ENCODE data around the gene SPOCK2. TPM values are rescaled to one million over a fixed set of nuclear protein-coding genes. Genes with fewer than 3 reads are reported as not detected.

SPOCK2 gene
- total and polyA plus RNA-seq, 9 donors: 1.4 to 77.7 (median 8.7) TPM

- no peaks in the 10 kb centered on the region for H3K27me3 ChIP-seq
- H3K36me3 ChIP-seq: no peaks in the 10 kb centered on the region
- DNase-seq: no peak
- 80 to 82% (median 81%) methylated on average over 5 of the region's 5 CpGs for WGBS, 3 donors
- H3K9me3 ChIP-seq: no peaks in the 10 kb centered on the region
- H3K4me3 ChIP-seq: no peak overlapping the region
- no peak overlapping the region for H3K27ac ChIP-seq
- no peak for TF ChIP-seq POLR2A (IDR thresholded peaks at IDR 0.05)
- TF ChIP-seq, protein P1, sequence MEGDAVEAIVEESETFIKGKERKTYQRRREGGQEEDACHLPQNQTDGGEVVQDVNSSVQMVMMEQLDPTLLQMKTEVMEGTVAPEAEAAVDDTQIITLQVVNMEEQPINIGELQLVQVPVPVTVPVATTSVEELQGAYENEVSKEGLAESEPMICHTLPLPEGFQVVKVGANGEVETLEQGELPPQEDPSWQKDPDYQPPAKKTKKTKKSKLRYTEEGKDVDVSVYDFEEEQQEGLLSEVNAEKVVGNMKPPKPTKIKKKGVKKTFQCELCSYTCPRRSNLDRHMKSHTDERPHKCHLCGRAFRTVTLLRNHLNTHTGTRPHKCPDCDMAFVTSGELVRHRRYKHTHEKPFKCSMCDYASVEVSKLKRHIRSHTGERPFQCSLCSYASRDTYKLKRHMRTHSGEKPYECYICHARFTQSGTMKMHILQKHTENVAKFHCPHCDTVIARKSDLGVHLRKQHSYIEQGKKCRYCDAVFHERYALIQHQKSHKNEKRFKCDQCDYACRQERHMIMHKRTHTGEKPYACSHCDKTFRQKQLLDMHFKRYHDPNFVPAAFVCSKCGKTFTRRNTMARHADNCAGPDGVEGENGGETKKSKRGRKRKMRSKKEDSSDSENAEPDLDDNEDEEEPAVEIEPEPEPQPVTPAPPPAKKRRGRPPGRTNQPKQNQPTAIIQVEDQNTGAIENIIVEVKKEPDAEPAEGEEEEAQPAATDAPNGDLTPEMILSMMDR (IDR thresholded peaks at IDR 0.05): no peak
- TF ChIP-seq EP300 (IDR thresholded peaks at IDR 0.05): no peak
- intact Hi-C loops (cut with DNase I): no loop called here
- H3K4me1 ChIP-seq (ENCODE audit: insufficient read depth): no peaks in the 10 kb centered on the region
Measured at GRCh38 chr10:72079356-72079755, 9.0 kb downstream of the SPOCK2 start.

- no peak for TF ChIP-seq POLR2A (IDR thresholded peaks at IDR 0.05)
- TF ChIP-seq EP300 (IDR thresholded peaks at IDR 0.05): no peak
- TF ChIP-seq, protein P1 (IDR thresholded peaks at IDR 0.05): no peak
- Histone ChIP-seq H3K27me3 (no peaks in the 10 kb centered on the region), H3K9me3 (no peaks in the 10 kb centered on the region), H3K4me1 (ENCODE audit: insufficient read depth) (no peaks in the 10 kb centered on the region), H3K4me3 (no peak overlapping the region), H3K36me3 (no peaks in the 10 kb centered on the region), H3K27ac (no peak overlapping the region)
- peak in 2 of 5 donors; percentile 17 for DNase-seq
- whole genome bisulfite sequencing, 3 donors: 90 to 91% (median 90%) methylated on average over 20 of the region's 20 CpGs
- intact Hi-C loops (cut with DNase I): no loop called here
Measured at GRCh38 chr10:72077275-72077990, 10.9 kb downstream of the SPOCK2 start.

GRCh38 chr10:72076756-72077155 is 11.6 kb downstream of the SPOCK2 start:
- WGBS, 3 donors: 70 to 81% (median 74%) methylated on average over 5 of the region's 5 CpGs
- Histone ChIP-seq H3K9me3 (no peaks in the 10 kb centered on the region), H3K4me1 (ENCODE audit: insufficient read depth) (no peaks in the 10 kb centered on the region), H3K27me3 (no peaks in the 10 kb centered on the region), H3K36me3 (no peaks in the 10 kb centered on the region), H3K4me3 (no peak overlapping the region), H3K27ac (no peak overlapping the region)
- DNase-seq: peak in 1 of 5 donors; percentile 10
- intact Hi-C loops (cut with DNase I): no loop called here
- no peak for TF ChIP-seq EP300 (IDR thresholded peaks at IDR 0.05)
- TF ChIP-seq, protein P1 (IDR thresholded peaks at IDR 0.05): no peak

DNA sequence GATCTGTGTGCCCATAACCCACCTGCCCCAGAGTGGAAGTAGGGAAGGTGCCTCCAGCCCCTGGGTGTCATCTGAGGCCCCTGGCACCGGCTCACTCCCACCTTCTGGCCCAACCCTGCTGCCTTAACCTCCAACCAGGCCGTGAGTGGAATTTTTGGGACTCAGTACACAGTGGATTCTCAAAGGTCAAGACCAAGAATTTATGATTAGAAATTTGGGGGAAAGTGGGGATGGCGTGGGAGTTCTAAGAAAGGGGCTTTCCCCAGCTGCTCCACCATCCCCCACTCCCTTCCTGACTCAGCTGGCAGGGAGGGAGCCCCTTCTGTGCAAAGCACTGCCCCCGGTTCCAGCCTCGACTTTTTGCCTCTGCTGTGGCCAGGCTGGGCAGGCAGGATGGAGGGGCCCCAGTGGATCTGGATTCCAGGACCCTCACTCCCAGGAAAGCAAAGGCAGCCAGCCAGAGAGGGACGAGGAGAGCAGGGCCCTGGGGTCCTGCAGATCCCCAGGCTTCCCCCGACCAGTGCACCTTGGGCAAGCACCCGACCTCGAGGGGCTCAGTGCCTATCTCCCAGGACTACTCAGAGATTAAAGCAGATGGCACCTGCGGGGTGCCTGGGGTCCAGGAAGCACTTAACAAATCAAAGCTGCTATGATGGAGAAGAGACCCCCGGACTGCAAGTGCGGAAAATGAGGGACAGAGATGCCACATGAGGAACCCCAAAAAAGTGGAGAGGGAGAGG is 12.8 kb downstream of the SPOCK2 start:
- Histone ChIP-seq H3K36me3 (no peaks in the 10 kb centered on the region), H3K4me1 (ENCODE audit: insufficient read depth) (no peaks in the 10 kb centered on the region), H3K27ac (no peak overlapping the region), H3K27me3 (no peaks in the 10 kb centered on the region), H3K4me3 (no peak overlapping the region), H3K9me3 (no peaks in the 10 kb centered on the region)
- DNase-seq: peak in 1 of 5 donors; percentile 23
- WGBS, 3 donors: 77 to 79% (median 78%) methylated on average over 12 of the region's 12 CpGs
- intact Hi-C loops (cut with DNase I): no loop called here
- TF ChIP-seq POLR2A (IDR thresholded peaks at IDR 0.05) (no peak), EP300 (IDR thresholded peaks at IDR 0.05) (no peak)
- TF ChIP-seq, protein P1 (IDR thresholded peaks at IDR 0.05): no peak
